AG09309 (cell line): ENCODE measurements around the gene SLC25A38.
"Not testable (repeated sequence)": the region's sequence is repeated elsewhere in the genome, so short reads cannot be mapped to it uniquely, and the experiment has no call there.

Experiments used
- DNase-seq: peaks from one replicate; pipeline ENCODE4 v3.0.0-alpha.2; 2010; ENCODE audit warnings: low read depth
- H3K4me3 ChIP-seq: 2 replicates; pipeline ENCODE4 v1.5.1; 2011; ENCODE audit warnings: mild to moderate bottlenecking, low read depth, low read length, moderate library complexity; ENCODE audit not compliant: control insufficient read depth
- CTCF ChIP-seq: IDR thresholded peaks from 2 replicates; pipeline ENCODE4 v1.5.1; 2011; ENCODE audit warnings: mild to moderate bottlenecking, low read depth, low read length, inconsistent platforms; ENCODE audit not compliant: insufficient read depth, control insufficient read depth; ENCODE audit errors: missing control alignments

Gene SLC25A38

GRCh38 chr3:39343760-39344159, 39.4 kb upstream of the SLC25A38 start:
- no peak overlapping the region for H3K4me3 ChIP-seq
- no peak for DNase-seq
- no peak for TF ChIP-seq CTCF

DNA sequence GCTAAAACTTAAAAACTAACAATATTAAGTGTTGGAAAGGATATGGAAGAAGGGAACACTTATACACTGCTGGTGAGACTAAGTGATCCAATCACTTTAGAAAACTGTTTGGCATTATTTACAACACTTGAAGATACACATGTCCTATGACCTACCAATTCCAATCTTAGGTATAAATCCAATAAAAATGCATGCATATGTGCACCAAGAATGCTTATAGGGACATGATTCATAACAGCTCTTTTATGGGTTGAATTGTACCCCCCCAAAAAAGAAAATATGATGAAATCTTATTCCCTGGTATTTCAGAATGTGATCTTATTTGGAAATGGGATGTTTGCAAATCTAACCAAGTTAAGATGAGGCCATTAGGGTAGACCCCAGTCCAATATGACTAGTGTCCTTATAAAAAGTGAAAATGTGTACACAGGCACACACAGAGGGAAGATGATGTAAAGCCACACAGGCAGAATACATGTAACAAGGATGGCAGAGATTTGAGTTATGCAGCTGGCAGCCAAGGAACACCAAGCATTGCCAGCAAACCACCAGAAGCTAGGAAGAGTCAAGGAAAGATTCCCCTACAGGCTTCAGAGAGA, 38.3 kb upstream of the SLC25A38 start:
- TF ChIP-seq CTCF = no peak
- no peak overlapping the region for H3K4me3 ChIP-seq
- DNase-seq = no peak

GRCh38 chr3:39346785-39347585, 36.2 kb upstream of the SLC25A38 start:
- no peak for TF ChIP-seq CTCF
- DNase-seq = no peak
- no peak overlapping the region for H3K4me3 ChIP-seq

DNA sequence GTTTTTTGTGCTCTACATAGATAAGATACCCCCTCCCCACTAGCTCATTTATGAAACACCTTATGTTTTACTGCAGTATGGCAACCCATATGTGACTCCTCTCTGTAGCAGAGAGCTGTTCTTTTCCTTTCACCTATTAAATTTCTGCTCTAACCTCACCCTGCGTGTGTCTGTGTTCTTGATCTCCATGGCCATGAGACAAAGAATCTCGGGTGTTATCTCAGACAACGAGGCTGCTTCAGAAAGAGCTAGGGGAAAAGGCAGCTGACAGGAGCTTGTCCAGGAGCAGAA, 35.6 kb upstream of the SLC25A38 start:
- DNase-seq = no peak
- TF ChIP-seq CTCF = no peak
- H3K4me3 ChIP-seq = no peak overlapping the region

GRCh38 chr3:39349080-39349479, 34.1 kb upstream of the SLC25A38 start:
- no peak overlapping the region for H3K4me3 ChIP-seq
- DNase-seq = no peak
- TF ChIP-seq CTCF = no peak

DNA sequence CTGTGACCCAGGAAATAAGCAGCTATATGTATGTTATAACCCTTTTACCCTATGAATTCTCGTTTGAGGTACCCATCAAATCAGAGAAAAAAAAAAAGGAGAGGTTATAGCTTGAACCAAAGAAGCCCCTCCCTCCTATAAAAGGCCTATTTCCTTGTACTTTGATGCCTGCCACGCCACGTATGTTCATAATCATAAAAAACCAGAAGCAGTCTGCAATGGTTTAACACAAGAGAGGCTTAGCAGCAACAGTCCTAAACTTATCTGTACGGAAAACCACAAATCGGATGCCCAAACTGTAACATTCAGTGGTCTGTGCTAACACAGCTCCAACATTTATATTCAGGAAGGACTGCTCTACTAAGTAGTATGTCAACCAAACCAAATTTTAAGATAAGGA, 32.5 kb upstream of the SLC25A38 start:
- DNase-seq = no peak

GRCh38 chr3:39351134-39351533, 32.0 kb upstream of the SLC25A38 start:
- DNase-seq, H3K4me3 ChIP-seq: not testable (repeated sequence)

More for the DNA sequence above, 32.5 kb upstream of the SLC25A38 start:
- no peak for TF ChIP-seq CTCF
- no peak overlapping the region for H3K4me3 ChIP-seq

- not testable (repeated sequence) for DNase-seq, H3K4me3 ChIP-seq
Measured at GRCh38 chr3:39353168-39353927, 29.8 kb upstream of the SLC25A38 start.
